Measurements from ENCODE around the gene SFXN5. TPM values are rescaled to one million over a fixed set of nuclear protein-coding genes. Genes with fewer than 3 reads are reported as not detected.

The SFXN5 gene
- total RNA-seq, 1 experiment from 2014 or later = 25.9 TPM

DNA sequence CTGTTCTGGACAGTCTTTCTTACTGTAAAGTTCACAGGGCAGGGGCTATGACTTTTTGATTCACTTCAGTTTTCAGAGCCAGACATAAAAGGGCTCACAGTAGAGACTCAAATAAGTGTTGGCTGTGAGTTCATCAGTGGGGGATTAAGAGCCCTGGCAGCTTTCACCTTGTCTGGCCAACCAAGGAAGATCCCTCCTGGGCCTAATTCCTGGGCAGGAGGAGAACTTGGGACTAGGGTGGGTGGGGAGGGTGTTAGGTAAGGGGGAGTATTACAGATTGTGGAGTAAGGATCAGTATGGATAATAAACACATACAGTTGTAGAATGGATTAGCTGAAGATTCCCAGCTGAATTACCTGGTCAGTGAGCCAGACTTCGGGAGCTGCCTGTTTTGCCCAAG, 904 bp upstream of the SFXN5 start:
- CTCF ChIA-PET = interaction anchor here (0.8 to 2.7 kb wide), 2 partner anchors 8 to 13 kb away, joined by 3 to 15 read pairs; no protein-coding TSS in a partner anchor
- POLR2A ChIA-PET = no interaction called here
- Mint-ChIP-seq H3K9me3 (no peaks in the 10 kb centered on the region), H3K36me3 (no peaks in the 10 kb centered on the region), H3K4me1 (peaks cover 22% of the 10 kb centered on the region), H3K4me3 (peak overlapping the region; percentile 77), H3K27me3 (ENCODE audit: low read depth) (no peaks in the 10 kb centered on the region; the same call in 1 of the 2 replicates), H3K27ac (no peak overlapping the region)
- TF ChIP-seq, protein P1, sequence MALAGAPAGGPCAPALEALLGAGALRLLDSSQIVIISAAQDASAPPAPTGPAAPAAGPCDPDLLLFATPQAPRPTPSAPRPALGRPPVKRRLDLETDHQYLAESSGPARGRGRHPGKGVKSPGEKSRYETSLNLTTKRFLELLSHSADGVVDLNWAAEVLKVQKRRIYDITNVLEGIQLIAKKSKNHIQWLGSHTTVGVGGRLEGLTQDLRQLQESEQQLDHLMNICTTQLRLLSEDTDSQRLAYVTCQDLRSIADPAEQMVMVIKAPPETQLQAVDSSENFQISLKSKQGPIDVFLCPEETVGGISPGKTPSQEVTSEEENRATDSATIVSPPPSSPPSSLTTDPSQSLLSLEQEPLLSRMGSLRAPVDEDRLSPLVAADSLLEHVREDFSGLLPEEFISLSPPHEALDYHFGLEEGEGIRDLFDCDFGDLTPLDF (CRISPR knock-in tag; IDR thresholded peaks at IDR 0.05) = no peak
- TF ChIP-seq SMAD3 (CRISPR knock-in tag; IDR thresholded peaks at IDR 0.05; ENCODE audit: borderline replicate concordance) (no peak), ELF4 (CRISPR knock-in tag; IDR thresholded peaks at IDR 0.05; ENCODE audit: low read depth) (no peak), SMAD4 (CRISPR knock-in tag; IDR thresholded peaks at IDR 0.05) (no peak)
- TF ChIP-seq, protein P2, sequence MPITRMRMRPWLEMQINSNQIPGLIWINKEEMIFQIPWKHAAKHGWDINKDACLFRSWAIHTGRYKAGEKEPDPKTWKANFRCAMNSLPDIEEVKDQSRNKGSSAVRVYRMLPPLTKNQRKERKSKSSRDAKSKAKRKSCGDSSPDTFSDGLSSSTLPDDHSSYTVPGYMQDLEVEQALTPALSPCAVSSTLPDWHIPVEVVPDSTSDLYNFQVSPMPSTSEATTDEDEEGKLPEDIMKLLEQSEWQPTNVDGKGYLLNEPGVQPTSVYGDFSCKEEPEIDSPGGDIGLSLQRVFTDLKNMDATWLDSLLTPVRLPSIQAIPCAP (CRISPR knock-in tag; IDR thresholded peaks at IDR 0.05) = no peak
- TF ChIP-seq, protein P3, sequence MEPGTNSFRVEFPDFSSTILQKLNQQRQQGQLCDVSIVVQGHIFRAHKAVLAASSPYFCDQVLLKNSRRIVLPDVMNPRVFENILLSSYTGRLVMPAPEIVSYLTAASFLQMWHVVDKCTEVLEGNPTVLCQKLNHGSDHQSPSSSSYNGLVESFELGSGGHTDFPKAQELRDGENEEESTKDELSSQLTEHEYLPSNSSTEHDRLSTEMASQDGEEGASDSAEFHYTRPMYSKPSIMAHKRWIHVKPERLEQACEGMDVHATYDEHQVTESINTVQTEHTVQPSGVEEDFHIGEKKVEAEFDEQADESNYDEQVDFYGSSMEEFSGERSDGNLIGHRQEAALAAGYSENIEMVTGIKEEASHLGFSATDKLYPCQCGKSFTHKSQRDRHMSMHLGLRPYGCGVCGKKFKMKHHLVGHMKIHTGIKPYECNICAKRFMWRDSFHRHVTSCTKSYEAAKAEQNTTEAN (CRISPR knock-in tag; IDR thresholded peaks at IDR 0.05) = no peak
- TF ChIP-seq, protein P4, sequence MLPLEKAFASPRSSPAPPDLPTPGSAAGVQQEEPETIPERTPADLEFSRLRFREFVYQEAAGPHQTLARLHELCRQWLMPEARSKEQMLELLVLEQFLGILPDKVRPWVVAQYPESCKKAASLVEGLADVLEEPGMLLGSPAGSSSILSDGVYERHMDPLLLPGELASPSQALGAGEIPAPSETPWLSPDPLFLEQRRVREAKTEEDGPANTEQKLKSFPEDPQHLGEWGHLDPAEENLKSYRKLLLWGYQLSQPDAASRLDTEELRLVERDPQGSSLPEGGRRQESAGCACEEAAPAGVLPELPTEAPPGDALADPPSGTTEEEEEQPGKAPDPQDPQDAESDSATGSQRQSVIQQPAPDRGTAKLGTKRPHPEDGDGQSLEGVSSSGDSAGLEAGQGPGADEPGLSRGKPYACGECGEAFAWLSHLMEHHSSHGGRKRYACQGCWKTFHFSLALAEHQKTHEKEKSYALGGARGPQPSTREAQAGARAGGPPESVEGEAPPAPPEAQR (CRISPR knock-in tag; IDR thresholded peaks at IDR 0.05) = no peak
- TF ChIP-seq, protein P5, sequence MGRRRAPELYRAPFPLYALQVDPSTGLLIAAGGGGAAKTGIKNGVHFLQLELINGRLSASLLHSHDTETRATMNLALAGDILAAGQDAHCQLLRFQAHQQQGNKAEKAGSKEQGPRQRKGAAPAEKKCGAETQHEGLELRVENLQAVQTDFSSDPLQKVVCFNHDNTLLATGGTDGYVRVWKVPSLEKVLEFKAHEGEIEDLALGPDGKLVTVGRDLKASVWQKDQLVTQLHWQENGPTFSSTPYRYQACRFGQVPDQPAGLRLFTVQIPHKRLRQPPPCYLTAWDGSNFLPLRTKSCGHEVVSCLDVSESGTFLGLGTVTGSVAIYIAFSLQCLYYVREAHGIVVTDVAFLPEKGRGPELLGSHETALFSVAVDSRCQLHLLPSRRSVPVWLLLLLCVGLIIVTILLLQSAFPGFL (CRISPR knock-in tag; IDR thresholded peaks at IDR 0.05; ENCODE audit: borderline replicate concordance) = no peak
- TF ChIP-seq, protein P6, sequence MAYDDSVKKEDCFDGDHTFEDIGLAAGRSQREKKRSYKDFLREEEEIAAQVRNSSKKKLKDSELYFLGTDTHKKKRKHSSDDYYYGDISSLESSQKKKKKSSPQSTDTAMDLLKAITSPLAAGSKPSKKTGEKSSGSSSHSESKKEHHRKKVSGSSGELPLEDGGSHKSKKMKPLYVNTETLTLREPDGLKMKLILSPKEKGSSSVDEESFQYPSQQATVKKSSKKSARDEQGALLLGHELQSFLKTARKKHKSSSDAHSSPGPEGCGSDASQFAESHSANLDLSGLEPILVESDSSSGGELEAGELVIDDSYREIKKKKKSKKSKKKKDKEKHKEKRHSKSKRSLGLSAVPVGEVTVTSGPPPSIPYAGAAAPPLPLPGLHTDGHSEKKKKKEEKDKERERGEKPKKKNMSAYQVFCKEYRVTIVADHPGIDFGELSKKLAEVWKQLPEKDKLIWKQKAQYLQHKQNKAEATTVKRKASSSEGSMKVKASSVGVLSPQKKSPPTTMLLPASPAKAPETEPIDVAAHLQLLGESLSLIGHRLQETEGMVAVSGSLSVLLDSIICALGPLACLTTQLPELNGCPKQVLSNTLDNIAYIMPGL (CRISPR knock-in tag; IDR thresholded peaks at IDR 0.05) = no peak
- TF ChIP-seq, protein P7, sequence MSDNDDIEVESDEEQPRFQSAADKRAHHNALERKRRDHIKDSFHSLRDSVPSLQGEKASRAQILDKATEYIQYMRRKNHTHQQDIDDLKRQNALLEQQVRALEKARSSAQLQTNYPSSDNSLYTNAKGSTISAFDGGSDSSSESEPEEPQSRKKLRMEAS (CRISPR knock-in tag; IDR thresholded peaks at IDR 0.05) = no peak
- TF ChIP-seq, protein P8, sequence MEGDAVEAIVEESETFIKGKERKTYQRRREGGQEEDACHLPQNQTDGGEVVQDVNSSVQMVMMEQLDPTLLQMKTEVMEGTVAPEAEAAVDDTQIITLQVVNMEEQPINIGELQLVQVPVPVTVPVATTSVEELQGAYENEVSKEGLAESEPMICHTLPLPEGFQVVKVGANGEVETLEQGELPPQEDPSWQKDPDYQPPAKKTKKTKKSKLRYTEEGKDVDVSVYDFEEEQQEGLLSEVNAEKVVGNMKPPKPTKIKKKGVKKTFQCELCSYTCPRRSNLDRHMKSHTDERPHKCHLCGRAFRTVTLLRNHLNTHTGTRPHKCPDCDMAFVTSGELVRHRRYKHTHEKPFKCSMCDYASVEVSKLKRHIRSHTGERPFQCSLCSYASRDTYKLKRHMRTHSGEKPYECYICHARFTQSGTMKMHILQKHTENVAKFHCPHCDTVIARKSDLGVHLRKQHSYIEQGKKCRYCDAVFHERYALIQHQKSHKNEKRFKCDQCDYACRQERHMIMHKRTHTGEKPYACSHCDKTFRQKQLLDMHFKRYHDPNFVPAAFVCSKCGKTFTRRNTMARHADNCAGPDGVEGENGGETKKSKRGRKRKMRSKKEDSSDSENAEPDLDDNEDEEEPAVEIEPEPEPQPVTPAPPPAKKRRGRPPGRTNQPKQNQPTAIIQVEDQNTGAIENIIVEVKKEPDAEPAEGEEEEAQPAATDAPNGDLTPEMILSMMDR (IDR thresholded peaks at IDR 0.05) = no peak
- TF ChIP-seq, protein P9, sequence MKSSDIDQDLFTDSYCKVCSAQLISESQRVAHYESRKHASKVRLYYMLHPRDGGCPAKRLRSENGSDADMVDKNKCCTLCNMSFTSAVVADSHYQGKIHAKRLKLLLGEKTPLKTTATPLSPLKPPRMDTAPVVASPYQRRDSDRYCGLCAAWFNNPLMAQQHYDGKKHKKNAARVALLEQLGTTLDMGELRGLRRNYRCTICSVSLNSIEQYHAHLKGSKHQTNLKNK (CRISPR knock-in tag; IDR thresholded peaks at IDR 0.05) = no peak
- TF ChIP-seq, protein P10, sequence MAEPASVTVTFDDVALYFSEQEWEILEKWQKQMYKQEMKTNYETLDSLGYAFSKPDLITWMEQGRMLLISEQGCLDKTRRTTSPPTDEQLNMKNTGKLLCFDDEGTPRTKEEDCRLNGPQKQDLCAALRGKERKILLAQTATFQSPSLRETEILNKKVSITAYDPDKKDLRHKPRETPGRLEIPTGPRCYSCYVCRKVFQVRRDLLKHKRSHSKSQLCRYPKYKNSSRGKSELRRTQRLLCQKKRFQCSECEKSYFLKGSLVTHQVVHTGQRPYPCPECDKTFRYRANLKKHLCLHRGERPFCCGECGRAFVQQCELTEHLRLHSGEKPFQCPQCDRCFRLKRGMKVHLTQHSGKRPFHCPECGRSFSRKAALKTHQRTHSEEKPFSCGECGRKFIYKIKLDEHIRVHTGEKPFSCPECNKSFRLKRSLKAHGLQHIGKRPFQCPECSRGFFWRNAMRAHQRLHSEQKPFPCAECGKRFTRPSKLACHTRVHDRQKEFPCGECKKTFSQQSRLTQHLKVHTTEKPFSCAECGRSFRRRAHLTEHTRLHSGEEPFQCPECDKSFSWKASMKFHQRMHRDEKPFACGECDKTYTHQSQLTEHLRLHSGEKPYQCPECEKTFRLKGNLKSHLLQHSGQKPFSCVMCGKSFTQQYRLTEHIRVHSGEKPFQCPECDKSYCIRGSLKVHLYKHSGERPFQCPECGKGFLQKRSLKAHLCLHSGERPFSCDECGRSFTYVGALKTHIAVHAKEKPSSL (CRISPR knock-in tag; conservative IDR thresholded peaks at IDR 0.05) = no peak
- TF ChIP-seq, protein P11, sequence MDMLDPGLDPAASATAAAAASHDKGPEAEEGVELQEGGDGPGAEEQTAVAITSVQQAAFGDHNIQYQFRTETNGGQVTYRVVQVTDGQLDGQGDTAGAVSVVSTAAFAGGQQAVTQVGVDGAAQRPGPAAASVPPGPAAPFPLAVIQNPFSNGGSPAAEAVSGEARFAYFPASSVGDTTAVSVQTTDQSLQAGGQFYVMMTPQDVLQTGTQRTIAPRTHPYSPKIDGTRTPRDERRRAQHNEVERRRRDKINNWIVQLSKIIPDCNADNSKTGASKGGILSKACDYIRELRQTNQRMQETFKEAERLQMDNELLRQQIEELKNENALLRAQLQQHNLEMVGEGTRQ (CRISPR knock-in tag; IDR thresholded peaks at IDR 0.05) = no peak
- ATAC-seq (no peak), DNase-seq (ENCODE audit: low spot score) (no peak)
